Body of pancreas (tissue), 4 donors: ENCODE measurements around the gene TPCN2. TPM values are rescaled to one million over a fixed set of nuclear protein-coding genes. Genes with fewer than 3 reads are reported as not detected.

Source experiments
- ATAC-seq: fragments of 150-250 bp; one replicate; pipeline ENCODE4 v1.9.1; 2016
- DNase-seq, 4 donors: peaks; one replicate each; pipeline ENCODE4 v3.0.0-alpha.2; 2019
- H3K27ac ChIP-seq, 4 donors: fragments of 200-600 bp; sonication (generic); 1 replicate in 3 of 4; 2 replicates in 1 of 4; pipeline versions ENCODE4 v1.5.1 to v1.6.1; 2016 to 2019; ENCODE audit warnings: mild to moderate bottlenecking in 1 of 4, mixed read lengths in 1 of 4, moderate library complexity in 1 of 4
- H3K27me3 ChIP-seq, 2 donors: fragments of 200-600 bp; sonication (generic); one replicate each; pipeline ENCODE4 v1.6.0; 2016; ENCODE audit warnings: mild to moderate bottlenecking in 1 of 2
- H3K36me3 ChIP-seq, 2 donors: fragments of 200-600 bp; sonication (generic); replicated peaks in 1 of 2; 2 replicates each; pipeline ENCODE4 v1.5.1; 2016; ENCODE audit warnings: low read depth in 2 of 2; ENCODE audit not compliant: insufficient read depth in 1 of 2
- H3K4me1 ChIP-seq: fragments of 200-600 bp; sonication (generic); one replicate; pipeline ENCODE4 v1.6.0; 2016
- H3K4me3 ChIP-seq, 2 donors: fragments of 200-600 bp; sonication (generic); 1 replicate in 1 of 2; 2 replicates in 1 of 2; pipeline ENCODE4 v1.5.1; 2016 to 2019
- H3K9me3 ChIP-seq, 3 donors: fragments of 200-600 bp; sonication (generic); 1 replicate in 2 of 3; 2 replicates in 1 of 3; pipeline ENCODE4 v1.5.1; 2016
- POLR2A ChIP-seq, 3 donors: fragments of 450-650 bp; IDR thresholded peaks; one replicate each; pipeline ENCODE4 v1.6.1; 2016; ENCODE audit warnings: antibody characterized with exemption in 3 of 3, mild to moderate bottlenecking in 2 of 3
- WGBS, 2 donors: methylation state at CpG; one replicate each; pipeline ENCODE4 v1.1.5; 2017; 5-methylcytosine and 5-hydroxymethylcytosine counted together
- intact Hi-C: fragments of 100-400 bp; cut with DNase I; formaldehyde crosslinking; loops from one replicate; pipeline ENCODE4 v1.15.1; 2023
- total RNA-seq, 2 donors: library from RNA; depleted of rRNA; stranded (reverse); fragments of >200 nt; gene quantifications; one replicate each; pipeline ENCODE4 v1.1.0, GENCODE V29; 2016
- TF ChIP-seq, protein P1 (sequence below), 7 experiments: fragments of 450-650 bp in 4 of 7; fragments of 200-600 bp in 3 of 7; sonication (generic) in 3 of 7; IDR thresholded peaks; one replicate each; pipeline ENCODE4 v1.5.1; 2016 to 2019; ENCODE audit warnings: antibody characterized with exemption in 7 of 7

TPCN2 gene
- total RNA-seq, 2 donors from 2014 or later: 10.9 to 18.9 TPM

DNA sequence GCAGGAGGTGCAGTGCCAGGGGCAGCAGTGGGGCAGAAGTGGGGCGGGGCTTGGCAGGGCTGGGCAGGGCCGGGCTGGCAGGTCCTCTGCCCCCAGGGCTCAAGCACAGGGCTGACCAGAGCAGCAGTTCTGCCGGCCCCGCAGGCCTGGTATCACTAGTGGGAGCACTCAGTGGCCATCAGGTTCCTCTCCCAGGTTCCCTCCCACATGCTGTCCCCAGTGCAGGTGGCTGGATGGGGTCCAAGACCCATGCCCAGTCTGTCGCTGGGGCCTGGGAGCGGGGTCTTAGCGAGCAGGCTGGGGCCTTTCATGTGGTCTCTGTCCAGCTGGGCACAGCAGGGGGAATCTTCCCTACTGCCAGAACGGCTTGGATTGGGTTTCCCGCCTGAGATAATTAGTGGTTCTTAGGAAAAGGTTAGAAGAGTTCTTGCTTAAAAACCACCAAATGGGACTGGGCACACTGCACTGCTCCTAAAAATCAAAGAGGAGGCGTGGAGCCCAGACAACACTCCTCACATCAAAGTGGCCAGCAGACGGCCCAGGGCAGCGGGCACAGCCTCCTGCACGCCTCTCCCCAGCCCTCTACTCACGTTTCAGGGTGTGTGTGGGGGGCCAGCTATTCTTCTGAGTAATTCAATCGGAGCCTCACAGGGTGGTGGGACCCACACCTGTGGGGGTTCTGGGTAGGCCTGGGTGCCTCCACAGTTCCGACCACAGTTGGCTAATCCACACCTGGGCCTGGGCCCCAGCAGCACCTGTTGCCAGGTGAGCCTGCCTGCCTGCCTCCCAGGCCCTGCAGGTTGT is 45.6 kb downstream of the TPCN2 start:
- TF ChIP-seq POLR2A (IDR thresholded peaks at IDR 0.05): no peak
- TF ChIP-seq, protein P1, sequence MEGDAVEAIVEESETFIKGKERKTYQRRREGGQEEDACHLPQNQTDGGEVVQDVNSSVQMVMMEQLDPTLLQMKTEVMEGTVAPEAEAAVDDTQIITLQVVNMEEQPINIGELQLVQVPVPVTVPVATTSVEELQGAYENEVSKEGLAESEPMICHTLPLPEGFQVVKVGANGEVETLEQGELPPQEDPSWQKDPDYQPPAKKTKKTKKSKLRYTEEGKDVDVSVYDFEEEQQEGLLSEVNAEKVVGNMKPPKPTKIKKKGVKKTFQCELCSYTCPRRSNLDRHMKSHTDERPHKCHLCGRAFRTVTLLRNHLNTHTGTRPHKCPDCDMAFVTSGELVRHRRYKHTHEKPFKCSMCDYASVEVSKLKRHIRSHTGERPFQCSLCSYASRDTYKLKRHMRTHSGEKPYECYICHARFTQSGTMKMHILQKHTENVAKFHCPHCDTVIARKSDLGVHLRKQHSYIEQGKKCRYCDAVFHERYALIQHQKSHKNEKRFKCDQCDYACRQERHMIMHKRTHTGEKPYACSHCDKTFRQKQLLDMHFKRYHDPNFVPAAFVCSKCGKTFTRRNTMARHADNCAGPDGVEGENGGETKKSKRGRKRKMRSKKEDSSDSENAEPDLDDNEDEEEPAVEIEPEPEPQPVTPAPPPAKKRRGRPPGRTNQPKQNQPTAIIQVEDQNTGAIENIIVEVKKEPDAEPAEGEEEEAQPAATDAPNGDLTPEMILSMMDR (IDR thresholded peaks at IDR 0.05): no peak
- intact Hi-C loops: no loop called here
- Histone ChIP-seq H3K36me3 (peaks cover 0 to 3% of the 10 kb centered on the region in 2 donors), H3K4me3 (no peak overlapping the region), H3K27ac (no peak overlapping the region), H3K9me3 (no peaks in the 10 kb centered on the region), H3K4me1 (peaks cover 3% of the 10 kb centered on the region), H3K27me3 (no peaks in the 10 kb centered on the region)
- DNase-seq: no peak
- ATAC-seq: no peak
- WGBS, 2 donors: 57 to 69% methylated on average over 4 to 16 of the region's 16 CpGs

DNA sequence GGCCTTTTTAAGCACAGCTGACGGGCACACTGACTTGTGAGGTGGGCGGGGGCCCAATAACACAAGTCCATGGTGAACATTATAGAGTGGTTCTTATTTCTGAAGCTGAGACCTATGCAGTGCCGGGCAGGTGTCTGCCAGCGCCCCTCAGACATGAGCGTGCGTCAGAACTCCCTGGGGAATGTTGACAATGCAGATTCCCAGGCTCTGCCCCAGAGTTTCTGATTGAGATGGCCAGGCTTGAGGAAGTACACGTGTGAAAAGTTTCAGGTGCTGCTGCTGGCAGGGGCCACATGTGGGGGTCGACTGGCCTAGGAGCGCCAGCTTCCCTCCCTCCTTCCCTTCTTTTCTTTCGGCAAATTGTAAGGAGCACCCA is 46.2 kb downstream of the TPCN2 start:
- H3K36me3 ChIP-seq: peaks cover 0 to 3% of the 10 kb centered on the region in 2 donors
- no peak for TF ChIP-seq POLR2A (IDR thresholded peaks at IDR 0.05)
- TF ChIP-seq, protein P1 (IDR thresholded peaks at IDR 0.05): no peak
- H3K27me3 ChIP-seq: no peaks in the 10 kb centered on the region
- intact Hi-C loops: no loop called here
- ATAC-seq: no peak
- no peak for DNase-seq
- WGBS, 2 donors: 61 to 75% methylated on average over 8 to 10 of the region's 10 CpGs
- H3K9me3 ChIP-seq: no peaks in the 10 kb centered on the region
- no peak overlapping the region for H3K4me3 ChIP-seq
- no peaks in the 10 kb centered on the region for H3K4me1 ChIP-seq
- H3K27ac ChIP-seq: no peak overlapping the region

DNA sequence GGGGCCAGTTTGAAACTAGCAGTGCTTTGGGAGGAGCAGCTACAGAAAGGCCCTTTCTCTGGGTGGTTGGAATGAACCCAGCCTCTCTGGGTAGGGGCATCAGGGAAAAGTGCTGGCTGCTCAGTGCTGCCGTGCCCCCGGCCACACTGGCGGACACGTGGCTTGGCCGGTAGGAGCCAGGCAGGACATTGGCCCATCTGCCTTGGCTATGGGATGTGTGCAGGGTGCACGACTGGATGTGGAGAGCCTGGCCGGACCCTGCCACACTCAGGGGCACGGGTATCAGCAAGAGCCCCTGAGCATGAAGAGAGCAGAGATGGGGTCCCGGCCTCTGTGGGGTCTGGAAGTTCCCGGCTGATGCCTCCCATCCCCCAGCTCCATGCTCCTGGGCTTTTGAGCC is 46.6 kb downstream of the TPCN2 start:
- Histone ChIP-seq H3K9me3 (no peaks in the 10 kb centered on the region), H3K36me3 (peaks cover 0 to 3% of the 10 kb centered on the region in 2 donors), H3K4me3 (no peak overlapping the region), H3K4me1 (no peaks in the 10 kb centered on the region), H3K27me3 (no peaks in the 10 kb centered on the region), H3K27ac (no peak overlapping the region)
- intact Hi-C loops: no loop called here
- no peak for DNase-seq
- no peak for ATAC-seq
- no peak for TF ChIP-seq POLR2A (IDR thresholded peaks at IDR 0.05)
- TF ChIP-seq, protein P1 (IDR thresholded peaks at IDR 0.05): no peak
- 78% methylated on average over 9 of the region's 10 CpGs; no CpG with 5 or more reads in 1 of the 2 donors for WGBS, 2 donors

DNA sequence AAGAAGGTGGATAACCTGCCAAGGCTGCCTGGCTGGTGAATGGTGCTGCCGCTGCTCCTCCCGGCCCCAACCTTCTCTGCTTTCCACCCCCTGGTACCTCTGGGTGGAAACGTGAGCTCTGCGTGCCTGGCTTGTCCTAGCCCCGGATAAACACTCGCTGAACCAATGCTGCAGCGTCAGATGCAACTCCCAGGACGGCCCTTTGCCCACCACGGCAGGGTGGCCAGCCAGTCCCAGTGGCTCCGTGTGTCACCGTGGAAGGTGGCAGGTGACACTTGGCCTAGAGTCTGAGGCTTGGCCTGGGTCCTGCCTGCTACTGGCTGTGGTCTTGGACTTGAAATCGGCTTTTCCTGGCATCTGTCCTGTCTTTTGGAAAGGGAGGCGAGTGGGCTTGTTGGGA is 47.7 kb downstream of the TPCN2 start:
- no peak overlapping the region for H3K4me3 ChIP-seq
- no peak overlapping the region for H3K27ac ChIP-seq
- TF ChIP-seq, protein P1 (IDR thresholded peaks at IDR 0.05): no peak
- no peak for TF ChIP-seq POLR2A (IDR thresholded peaks at IDR 0.05)
- no peaks in the 10 kb centered on the region for H3K4me1 ChIP-seq
- WGBS, 2 donors: 82 to 88% methylated on average over 12 to 13 of the region's 13 CpGs
- DNase-seq (no peak), ATAC-seq (no peak)
- intact Hi-C loops: no loop called here
- peaks cover 0 to 3% of the 10 kb centered on the region in 2 donors for H3K36me3 ChIP-seq
- no peaks in the 10 kb centered on the region for H3K27me3 ChIP-seq
- H3K9me3 ChIP-seq: no peaks in the 10 kb centered on the region

DNA sequence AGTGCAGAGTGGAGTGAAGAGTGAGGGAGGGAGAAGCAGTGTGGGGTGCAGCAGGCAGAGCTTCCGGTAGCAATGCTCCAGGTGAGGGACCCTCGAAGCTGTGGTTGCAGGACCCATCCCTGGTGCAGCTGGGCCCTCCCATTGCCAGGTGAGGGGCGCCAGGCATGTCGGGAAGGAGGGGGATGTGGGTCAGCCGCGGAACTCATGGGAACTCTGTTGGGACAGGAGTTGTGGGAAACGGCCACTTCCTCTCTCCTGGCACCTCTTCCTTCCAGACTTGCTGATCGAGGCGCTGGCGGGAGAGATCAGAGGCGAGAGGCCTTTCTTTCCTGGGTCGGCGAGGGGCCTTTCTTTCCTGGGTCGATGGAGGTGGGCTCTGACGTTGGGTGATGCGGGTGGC is 48.5 kb downstream of the TPCN2 start:
- WGBS, 2 donors: 52 to 54% methylated on average over 15 to 16 of the region's 16 CpGs
- ATAC-seq: no peak
- Histone ChIP-seq H3K27me3 (no peaks in the 10 kb centered on the region), H3K9me3 (no peaks in the 10 kb centered on the region), H3K27ac (no peak overlapping the region), H3K4me3 (no peak overlapping the region), H3K4me1 (no peaks in the 10 kb centered on the region), H3K36me3 (peaks cover 0 to 3% of the 10 kb centered on the region in 2 donors)
- intact Hi-C loops: no loop called here
- DNase-seq: no peak
- TF ChIP-seq, protein P1 (IDR thresholded peaks at IDR 0.05): no peak
- no peak for TF ChIP-seq POLR2A (IDR thresholded peaks at IDR 0.05)
